Effector memory CD4-positive, alpha-beta T cell (primary cell): ENCODE data around the gene GAR1.

Experiments used
- DNase-seq, 3 donors: peaks; one replicate each; pipeline ENCODE4 v3.0.0-alpha.2; 2020
- H3K27ac ChIP-seq: 2 replicates; pipeline ENCODE4 v1.7.0; 2013; ENCODE audit warnings: mild to moderate bottlenecking, low read length, moderate library complexity; ENCODE audit not compliant: insufficient read depth, poor library complexity, severe bottlenecking
- H3K27me3 ChIP-seq: replicated peaks from 2 replicates; pipeline ENCODE4 v1.7.0; 2013; ENCODE audit warnings: mild to moderate bottlenecking, low read length; ENCODE audit not compliant: insufficient read depth, control insufficient read depth, poor library complexity, severe bottlenecking
- H3K36me3 ChIP-seq: 2 replicates; pipeline ENCODE4 v1.7.0; 2013; ENCODE audit warnings: mild to moderate bottlenecking, low read length, moderate library complexity; ENCODE audit not compliant: control insufficient read depth, insufficient read depth
- H3K4me1 ChIP-seq: 2 replicates; pipeline ENCODE4 v1.7.0; 2013; ENCODE audit warnings: low read length, mild to moderate bottlenecking; ENCODE audit not compliant: control insufficient read depth, insufficient read depth, poor library complexity, severe bottlenecking
- H3K4me3 ChIP-seq: 2 replicates; pipeline ENCODE4 v1.7.0; 2013; ENCODE audit warnings: low read length, low read depth, mild to moderate bottlenecking; ENCODE audit not compliant: insufficient read depth, poor library complexity, severe bottlenecking
- H3K9me3 ChIP-seq: 2 replicates; pipeline ENCODE4 v1.7.0; 2013; ENCODE audit warnings: mild to moderate bottlenecking, low read length, moderate library complexity; ENCODE audit not compliant: control insufficient read depth

Gene GAR1

GRCh38 chr4:109809655-109810054, 5.9 kb upstream of the GAR1 start:
- Histone ChIP-seq H3K27me3 (no peaks in the 10 kb centered on the region), H3K4me3 (no peak overlapping the region), H3K36me3 (no peaks in the 10 kb centered on the region), H3K27ac (no peak overlapping the region), H3K4me1 (no peaks in the 10 kb centered on the region), H3K9me3 (no peaks in the 10 kb centered on the region)
- DNase-seq: no peak

DNA sequence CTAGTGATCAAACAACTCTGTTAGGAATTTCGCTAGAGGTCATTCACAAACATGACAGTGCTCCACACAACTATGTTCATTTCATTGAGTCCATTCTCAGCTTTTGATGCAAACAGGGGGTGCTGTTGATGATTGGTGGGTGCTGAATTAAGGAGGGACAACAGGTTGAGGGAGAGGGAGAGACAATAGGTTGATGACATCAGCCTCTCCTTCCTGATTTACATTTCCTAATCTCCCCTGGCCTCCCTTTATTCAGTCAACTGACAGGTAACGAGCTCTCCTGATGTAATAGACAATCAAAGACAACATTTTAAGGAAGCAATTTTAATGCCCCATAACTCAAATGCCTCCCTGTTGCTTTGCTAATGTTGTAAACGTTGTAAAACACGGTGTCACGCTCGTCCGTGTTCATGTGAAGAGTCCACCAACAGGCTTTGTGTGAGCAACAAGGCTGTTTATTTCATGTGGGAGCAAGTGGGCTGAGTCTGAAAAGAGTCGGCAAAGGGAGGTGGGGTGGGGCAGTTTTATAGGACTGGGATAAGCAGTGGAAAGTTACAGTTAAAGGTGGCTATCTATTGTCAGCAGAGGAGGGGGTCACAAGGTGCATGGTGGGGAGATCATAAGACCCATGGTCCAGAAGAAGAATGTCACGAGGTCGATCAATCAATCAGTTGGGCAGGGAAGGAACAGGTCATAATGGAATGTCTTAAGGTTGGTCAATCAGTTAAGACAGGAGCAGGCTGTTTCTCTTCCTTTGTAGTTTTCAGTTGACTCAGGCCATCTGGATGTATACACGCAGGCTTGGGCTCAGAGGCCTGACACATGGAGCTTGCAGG, 4.8 kb upstream of the GAR1 start:
- H3K4me1 ChIP-seq: no peaks in the 10 kb centered on the region
- H3K9me3 ChIP-seq: no peaks in the 10 kb centered on the region
- no peak overlapping the region for H3K27ac ChIP-seq
- no peaks in the 10 kb centered on the region for H3K36me3 ChIP-seq
- no peak overlapping the region for H3K4me3 ChIP-seq
- DNase-seq: no peak
- H3K27me3 ChIP-seq: no peaks in the 10 kb centered on the region

GRCh38 chr4:109811707-109812106, 3.9 kb upstream of the GAR1 start:
- Histone ChIP-seq H3K4me1 (peaks cover 5% of the 10 kb centered on the region), H3K9me3 (no peaks in the 10 kb centered on the region), H3K27me3 (no peaks in the 10 kb centered on the region), H3K4me3 (no peak overlapping the region), H3K36me3 (no peaks in the 10 kb centered on the region), H3K27ac (no peak overlapping the region)
- no peak for DNase-seq

- H3K27ac ChIP-seq: peak overlapping the region; percentile 88
- H3K9me3 ChIP-seq: no peaks in the 10 kb centered on the region
- no peaks in the 10 kb centered on the region for H3K27me3 ChIP-seq
- H3K4me3 ChIP-seq: peak overlapping the region; percentile 84
- peaks cover 5% of the 10 kb centered on the region for H3K4me1 ChIP-seq
- peak; percentile 22 to 34 (median 27) for DNase-seq
- H3K36me3 ChIP-seq: peaks cover 9% of the 10 kb centered on the region
These were observed 500 bp downstream of the GAR1 start for GRCh38 chr4:109816082-109816442.

GRCh38 chr4:109816894-109817293, 1.3 kb downstream of the GAR1 start:
- Histone ChIP-seq H3K4me3 (no peak overlapping the region), H3K36me3 (peaks cover 10% of the 10 kb centered on the region), H3K4me1 (peaks cover 5% of the 10 kb centered on the region), H3K27ac (no peak overlapping the region), H3K9me3 (no peaks in the 10 kb centered on the region), H3K27me3 (no peaks in the 10 kb centered on the region)
- no peak for DNase-seq

DNA sequence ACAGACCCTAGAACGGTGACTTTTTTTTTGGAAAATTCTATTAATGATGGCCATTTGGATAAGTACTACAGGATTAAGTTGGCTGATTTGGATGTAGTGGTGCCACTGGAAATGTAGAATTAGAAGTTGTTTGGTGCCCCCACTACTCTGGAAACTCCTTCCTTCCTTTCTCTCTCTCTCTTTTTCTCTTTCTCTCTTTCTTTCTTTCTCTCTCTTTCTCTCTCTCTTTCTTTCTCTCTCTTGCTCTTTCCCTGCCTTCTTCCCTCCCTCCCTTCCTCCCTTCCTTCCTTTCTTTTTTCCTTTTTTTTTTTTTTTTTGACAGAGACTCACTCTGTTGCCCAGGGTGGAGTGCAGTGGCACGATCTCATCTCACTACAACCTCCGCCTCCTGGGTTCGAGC, 2.7 kb downstream of the GAR1 start:
- peaks cover 20% of the 10 kb centered on the region for H3K36me3 ChIP-seq
- peaks cover 5% of the 10 kb centered on the region for H3K4me1 ChIP-seq
- H3K9me3 ChIP-seq: no peaks in the 10 kb centered on the region
- no peaks in the 10 kb centered on the region for H3K27me3 ChIP-seq
- H3K27ac ChIP-seq: no peak overlapping the region
- H3K4me3 ChIP-seq: no peak overlapping the region
- DNase-seq: no peak

DNA sequence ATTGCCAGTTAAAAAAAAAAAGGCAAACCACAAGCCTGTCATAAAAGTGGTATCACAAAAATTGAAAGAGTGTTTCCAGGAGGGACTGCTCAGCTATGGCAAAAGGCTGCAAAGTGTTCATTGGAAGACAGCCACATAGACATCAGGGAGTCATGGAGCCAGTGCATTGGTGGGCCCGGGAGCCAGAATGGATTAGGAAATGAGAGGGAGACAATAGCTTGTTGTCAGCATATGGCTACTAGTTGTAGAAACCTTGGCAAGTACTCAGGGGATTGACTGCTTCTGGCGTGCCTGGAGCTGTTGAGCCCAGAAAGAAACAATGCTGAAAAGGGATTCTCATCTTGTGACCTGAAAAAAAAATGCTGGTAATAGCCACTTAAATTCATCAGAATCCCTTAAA, 5.0 kb downstream of the GAR1 start:
- Histone ChIP-seq H3K27ac (no peak overlapping the region), H3K4me3 (no peak overlapping the region), H3K36me3 (peaks cover 32% of the 10 kb centered on the region), H3K4me1 (peaks cover 5% of the 10 kb centered on the region), H3K27me3 (no peaks in the 10 kb centered on the region), H3K9me3 (no peaks in the 10 kb centered on the region)
- DNase-seq: no peak

DNA sequence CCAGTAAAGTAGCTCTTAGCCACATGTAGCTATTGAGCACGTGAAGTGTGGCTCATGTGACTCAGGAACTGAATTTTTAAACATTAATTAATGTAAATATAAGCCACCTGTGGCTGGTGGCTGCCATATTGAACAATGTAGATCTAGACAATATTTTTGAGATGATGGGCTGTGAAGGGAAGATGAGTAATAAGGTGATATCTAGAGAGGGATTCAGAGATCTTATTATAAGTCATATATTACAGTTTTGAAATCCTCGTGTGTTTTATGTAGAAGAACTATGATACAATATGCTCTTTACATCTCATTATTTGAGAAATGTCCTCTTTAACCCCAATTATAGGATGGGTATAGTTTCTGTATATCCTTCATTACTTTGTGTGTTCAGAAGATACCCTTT, 5.6 kb downstream of the GAR1 start:
- peaks cover 32% of the 10 kb centered on the region for H3K36me3 ChIP-seq
- no peaks in the 10 kb centered on the region for H3K9me3 ChIP-seq
- peaks cover 4% of the 10 kb centered on the region for H3K4me1 ChIP-seq
- H3K27ac ChIP-seq: no peak overlapping the region
- H3K27me3 ChIP-seq: no peaks in the 10 kb centered on the region
- H3K4me3 ChIP-seq: no peak overlapping the region
- no peak for DNase-seq

GRCh38 chr4:109826719-109827118, 11.2 kb downstream of the GAR1 start:
- no peak for DNase-seq
- Histone ChIP-seq H3K9me3 (no peaks in the 10 kb centered on the region), H3K4me3 (no peak overlapping the region), H3K27ac (no peak overlapping the region), H3K27me3 (no peaks in the 10 kb centered on the region), H3K4me1 (no peaks in the 10 kb centered on the region), H3K36me3 (peaks cover 22% of the 10 kb centered on the region)

GRCh38 chr4:109827672-109828071, 12.1 kb downstream of the GAR1 start, which contains the start of gene RRH:
TSS of gene RRH (plus strand) at chr4:109827972. CDS start at chr4:109828028, 56 bp downstream.
- H3K4me1 ChIP-seq: no peaks in the 10 kb centered on the region
- DNase-seq: no peak
- peaks cover 18% of the 10 kb centered on the region for H3K36me3 ChIP-seq
- H3K9me3 ChIP-seq: no peaks in the 10 kb centered on the region
- H3K27ac ChIP-seq: no peak within 1 kb of the TSS
- H3K4me3 ChIP-seq: no peak within 1 kb of the TSS
- no peaks in the 10 kb centered on the region for H3K27me3 ChIP-seq
